ENCODE measurements around the gene TMEM109. TPM values are rescaled to one million over a fixed set of nuclear protein-coding genes. Genes with fewer than 3 reads are reported as not detected.

Gene TMEM109
- 100 to 1,000 TPM in 2 of 4 donors, 10 to 100 TPM in 2; 61.9 to 105 (median 96.0) TPM for total RNA-seq

- peak; percentile 86 to 87 for DNase-seq
- intact Hi-C loops (cut with DNase I): loop anchor here (10.0 kb wide), 1 partner anchor 251 kb away; the partner anchor contains the start of gene VPS37C
- TF ChIP-seq POLR2A (IDR thresholded peaks at IDR 0.05): peak in 1 of 2 donors; percentile 74
- TF ChIP-seq, protein P1, sequence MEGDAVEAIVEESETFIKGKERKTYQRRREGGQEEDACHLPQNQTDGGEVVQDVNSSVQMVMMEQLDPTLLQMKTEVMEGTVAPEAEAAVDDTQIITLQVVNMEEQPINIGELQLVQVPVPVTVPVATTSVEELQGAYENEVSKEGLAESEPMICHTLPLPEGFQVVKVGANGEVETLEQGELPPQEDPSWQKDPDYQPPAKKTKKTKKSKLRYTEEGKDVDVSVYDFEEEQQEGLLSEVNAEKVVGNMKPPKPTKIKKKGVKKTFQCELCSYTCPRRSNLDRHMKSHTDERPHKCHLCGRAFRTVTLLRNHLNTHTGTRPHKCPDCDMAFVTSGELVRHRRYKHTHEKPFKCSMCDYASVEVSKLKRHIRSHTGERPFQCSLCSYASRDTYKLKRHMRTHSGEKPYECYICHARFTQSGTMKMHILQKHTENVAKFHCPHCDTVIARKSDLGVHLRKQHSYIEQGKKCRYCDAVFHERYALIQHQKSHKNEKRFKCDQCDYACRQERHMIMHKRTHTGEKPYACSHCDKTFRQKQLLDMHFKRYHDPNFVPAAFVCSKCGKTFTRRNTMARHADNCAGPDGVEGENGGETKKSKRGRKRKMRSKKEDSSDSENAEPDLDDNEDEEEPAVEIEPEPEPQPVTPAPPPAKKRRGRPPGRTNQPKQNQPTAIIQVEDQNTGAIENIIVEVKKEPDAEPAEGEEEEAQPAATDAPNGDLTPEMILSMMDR (IDR thresholded peaks at IDR 0.05): peak in 2 of 6 experiments; percentile 9 to 34
These were observed at the start of gene TMEM109 for GRCh38 chr11:60913793-60914632. TSS of gene TMEM109 (plus strand) at chr11:60914158. CDS start at chr11:60919694, 5,536 bp downstream.

GRCh38 chr11:60864856-60865513, 49.0 kb upstream of the TMEM109 start:
- no peak for DNase-seq
- WGBS, 2 donors: 83 to 84% methylated on average over 7 of the region's 7 CpGs
- H3K9me3 ChIP-seq: no peaks in the 10 kb centered on the region
- peaks cover 0 to 11% of the 10 kb centered on the region in 2 donors for H3K4me1 ChIP-seq
- H3K36me3 ChIP-seq: no peaks in the 10 kb centered on the region
- intact Hi-C loops (cut with DNase I): no loop called here
- H3K4me3 ChIP-seq (replicated peaks in 1 of 3): no peak overlapping the region
- no peak overlapping the region for H3K27ac ChIP-seq
- TF ChIP-seq, protein P1 (IDR thresholded peaks at IDR 0.05): no peak
- no peak for TF ChIP-seq POLR2A (IDR thresholded peaks at IDR 0.05)
- no peaks in the 10 kb centered on the region for H3K27me3 ChIP-seq

More at GRCh38 chr11:60913793-60914632, at the start of gene TMEM109:
- H3K27ac ChIP-seq: peak within 1 kb of the TSS; percentile 73 to 93 (median 86)
- H3K4me1 ChIP-seq: peaks cover 24 to 41% of the 10 kb centered on the region in 2 donors
- peak within 1 kb of the TSS; percentile 11 to 82 (median 21) for H3K4me3 ChIP-seq (replicated peaks in 1 of 3)
- no peaks in the 10 kb centered on the region for H3K9me3 ChIP-seq
- WGBS, 2 donors: 0 to 1% methylated on average over 33 to 43 of the region's 70 CpGs
- H3K27me3 ChIP-seq: no peaks in the 10 kb centered on the region
- H3K36me3 ChIP-seq: no peaks in the 10 kb centered on the region

- intact Hi-C loops (cut with DNase I): no loop called here
- 63 to 67% methylated on average over 7 to 11 of the region's 13 CpGs for WGBS, 2 donors
These were observed 46.8 kb upstream of the TMEM109 start, which contains the start of gene ZP1 for GRCh38 chr11:60866911-60867870. TSS of gene ZP1 (plus strand) at chr11:60867542. CDS start at chr11:60867562, 20 bp downstream.

More at GRCh38 chr11:60866911-60867870, 46.8 kb upstream of the TMEM109 start, which contains the start of gene ZP1:
- DNase-seq: peak; percentile 79 to 85
- no peaks in the 10 kb centered on the region for H3K9me3 ChIP-seq
- no peaks in the 10 kb centered on the region for H3K36me3 ChIP-seq
- TF ChIP-seq POLR2A (IDR thresholded peaks at IDR 0.05): no peak
- TF ChIP-seq, protein P1 (IDR thresholded peaks at IDR 0.05): no peak
- H3K27me3 ChIP-seq: no peaks in the 10 kb centered on the region
- peaks cover 0 to 21% of the 10 kb centered on the region in 2 donors for H3K4me1 ChIP-seq
- no peak within 1 kb of the TSS for H3K4me3 ChIP-seq (replicated peaks in 1 of 3)
- H3K27ac ChIP-seq: peak within 1 kb of the TSS in 1 of 3 donors; percentile 5

Data from thyroid gland (tissue), 4 donors.